IMR-90 (cell line): ENCODE data around the gene GATA6. TPM values are rescaled to one million over a fixed set of nuclear protein-coding genes. Genes with fewer than 3 reads are reported as not detected.

Experiments used
- ATAC-seq: fragments of 200-7000 bp; cut with Tn5 transposase; 2 replicates; pipeline ENCODE4 v1.9.1; 2020; ENCODE audit warnings: low read depth, mild to moderate bottlenecking, moderate library complexity
- BruUV-seq: library from RNA; stranded (reverse); fragments of 400-500 nt; replicated peaks from 2 replicates; lab custom pipeline; 2021; lab: Mats Ljungman, UMichigan
- CTCF ChIA-PET: fragments of 300-600 bp; formaldehyde crosslinking; extraction: SDS; loops from one replicate; lab custom pipeline; 2021; ENCODE audit warnings: antibody characterized with exemption; lab: Yijun Ruan, JAX
- POLR2A ChIA-PET: fragments of 300-600 bp; sonication (Branson Sonifier 250); formaldehyde crosslinking; loops from one replicate; lab custom pipeline; 2022; ENCODE audit warnings: antibody characterized with exemption; ENCODE audit not compliant: unreplicated experiment; lab: Charles Lee
- DNase-seq: peaks from one replicate; pipeline ENCODE4 v3.0.0; 2013
- H2AFZ ChIP-seq: replicated peaks from 2 replicates; pipeline ENCODE3; 2013; ENCODE audit warnings: low read length, mild to moderate bottlenecking; ENCODE audit not compliant: poor library complexity
- H2AK5ac ChIP-seq: 2 replicates; pipeline ENCODE4 v1.6.1; 2013; ENCODE audit warnings: low read depth, low read length, inconsistent platforms
- H2AK9ac ChIP-seq: replicated peaks from 2 replicates; pipeline ENCODE3; 2013; ENCODE audit warnings: mild to moderate bottlenecking, low read depth, low read length, moderate library complexity; ENCODE audit not compliant: poor library complexity
- H2BK120ac ChIP-seq: 2 replicates; pipeline ENCODE4 v1.6.1; 2013; ENCODE audit warnings: low read depth, low read length, inconsistent platforms
- H2BK15ac ChIP-seq: 3 replicates; pipeline ENCODE4 v1.6.1; 2013; ENCODE audit warnings: low read depth, low read length, inconsistent platforms
- H2BK20ac ChIP-seq: 2 replicates; pipeline ENCODE4 v1.6.1; 2013; ENCODE audit warnings: low read depth, mild to moderate bottlenecking, inconsistent platforms, low read length, moderate library complexity
- H2BK5ac ChIP-seq: 2 replicates; pipeline ENCODE4 v1.6.1; 2013; ENCODE audit warnings: mild to moderate bottlenecking, low read depth, low read length, inconsistent platforms; ENCODE audit not compliant: poor library complexity, severe bottlenecking
- H3K14ac ChIP-seq: replicated peaks from 2 replicates; pipeline ENCODE4 v1.6.1; 2013; ENCODE audit warnings: low read depth, low read length, inconsistent platforms
- H3K18ac ChIP-seq: 2 replicates; pipeline ENCODE4 v1.6.1; 2013; ENCODE audit warnings: low read depth, low read length, control low read depth
- H3K23ac ChIP-seq: 2 replicates; pipeline ENCODE4 v1.6.1; 2013; ENCODE audit warnings: low read depth, low read length, inconsistent platforms
- H3K27ac ChIP-seq: 2 replicates; pipeline ENCODE4 v1.5.1; 2013; ENCODE audit warnings: mild to moderate bottlenecking, control low read depth, low read length; ENCODE audit not compliant: insufficient read depth
- H3K27me3 ChIP-seq: 2 replicates; pipeline ENCODE4 v1.6.1; 2013; ENCODE audit warnings: low read length; ENCODE audit not compliant: control insufficient read depth, insufficient read depth
- H3K36me3 ChIP-seq: 2 replicates; pipeline ENCODE4 v1.6.1; 2013; ENCODE audit warnings: low read length, mixed read lengths; ENCODE audit not compliant: control insufficient read depth, insufficient read depth
- H3K4ac ChIP-seq: 2 replicates; pipeline ENCODE4 v1.6.1; 2013; ENCODE audit warnings: low read depth, low read length, inconsistent platforms
- H3K4me1 ChIP-seq: 2 replicates; pipeline ENCODE4 v1.6.1; 2013; ENCODE audit warnings: low read length, mixed read lengths; ENCODE audit not compliant: control insufficient read depth, insufficient read depth
- H3K4me2 ChIP-seq: 2 replicates; pipeline ENCODE4 v1.6.1; 2013; ENCODE audit warnings: low read depth, mild to moderate bottlenecking, control low read depth, low read length, moderate library complexity
- H3K4me3 ChIP-seq: 2 replicates; pipeline ENCODE4 v1.5.1; 2013; ENCODE audit warnings: low read depth, mild to moderate bottlenecking, control low read depth, low read length, moderate library complexity; ENCODE audit not compliant: insufficient read depth
- H3K56ac ChIP-seq: 2 replicates; pipeline ENCODE4 v1.6.1; 2013; ENCODE audit warnings: low read length, inconsistent platforms; ENCODE audit not compliant: insufficient read depth; ENCODE audit errors: extremely low read depth
- H3K79me1 ChIP-seq, 2 experiments: 2 replicates each; pipeline ENCODE4 v1.6.1; 2013; ENCODE audit warnings: low read length in 2 of 2, inconsistent platforms in 1 of 2, low read depth in 1 of 2
- H3K9ac ChIP-seq: 2 replicates; pipeline ENCODE4 v1.6.1; 2013; ENCODE audit warnings: low read depth, low read length, control low read depth
- H3K9me1 ChIP-seq: 2 replicates; pipeline ENCODE4 v1.6.1; 2013; ENCODE audit warnings: low read length, inconsistent platforms; ENCODE audit not compliant: insufficient read depth
- H3K9me3 ChIP-seq: 2 replicates; pipeline ENCODE4 v1.6.1; 2013; ENCODE audit warnings: low read length; ENCODE audit not compliant: control insufficient read depth, insufficient read depth
- H4K20me1 ChIP-seq: 2 replicates; pipeline ENCODE4 v1.6.1; 2013; ENCODE audit warnings: low read length, inconsistent platforms; ENCODE audit not compliant: insufficient read depth
- H4K5ac ChIP-seq: 2 replicates; pipeline ENCODE4 v1.6.1; 2013; ENCODE audit warnings: mild to moderate bottlenecking, low read depth, low read length, control low read depth
- H4K8ac ChIP-seq, 2 experiments: 2 replicates each; pipeline ENCODE4 v1.6.1; 2013; ENCODE audit warnings: low read depth in 2 of 2, low read length in 2 of 2, control low read depth in 1 of 2, inconsistent platforms in 1 of 2
- H4K91ac ChIP-seq: 2 replicates; pipeline ENCODE4 v1.6.1; 2013; ENCODE audit warnings: low read depth, low read length, inconsistent platforms; ENCODE audit not compliant: insufficient read depth
- BHLHE40 ChIP-seq: fragments of 150-350 bp; IDR thresholded peaks from 2 replicates; pipeline ENCODE4 v1.6.1; 2016; ENCODE audit warnings: mild to moderate bottlenecking, low read depth, low read length
- ELK1 ChIP-seq: fragments of 150-350 bp; IDR thresholded peaks from 2 replicates; pipeline ENCODE4 v1.6.1; 2016; ENCODE audit warnings: low read depth, mild to moderate bottlenecking, low read length, moderate library complexity, borderline replicate concordance
- MXI1 ChIP-seq: IDR thresholded peaks from 2 replicates; pipeline ENCODE4 v1.6.1; 2012; ENCODE audit warnings: low read depth, mild to moderate bottlenecking, low read length, moderate library complexity, borderline replicate concordance
- NFE2L2 ChIP-seq: fragments of 150-350 bp; IDR thresholded peaks from 2 replicates; pipeline ENCODE4 v1.6.1; 2016; ENCODE audit warnings: low read depth, mild to moderate bottlenecking, low read length
- WGBS, 2 experiments: methylation state at CpG; one replicate each; pipeline versions ENCODE4 v1.1.5 to v1.1.7; 2013; ENCODE audit warnings: missing lambda C conversion rate in 2 of 2; ENCODE audit not compliant: insufficient read length in 1 of 2; ENCODE audit errors: extremely low coverage in 2 of 2; 5-methylcytosine and 5-hydroxymethylcytosine counted together
- dilution Hi-C: fragments of 300-500 bp; cut with HindIII; formaldehyde crosslinking; loops from one replicate; pipeline ENCODE4 v1.14.3; 2018; ENCODE audit warnings: low sequenced_read_pairs; ENCODE audit not compliant: unreplicated experiment
- in situ Hi-C: fragments of 300-500 bp; cut with MboI; formaldehyde crosslinking; loops from 3 replicates; pipeline ENCODE4 v1.14.3; 2019; ENCODE audit warnings: low sequenced_read_pairs, inconsistent platforms, mixed read lengths
- intact Hi-C: fragments of 100-400 bp; cut with micrococcal nuclease; formaldehyde crosslinking; loops from 2 replicates; pipeline ENCODE4 v1.10.0; 2022
- polyA plus RNA-seq, 3 experiments: library from polyadenylated mRNA; depleted of rRNA; stranded (reverse); fragments of >200 nt; gene quantifications; 2 replicates each; pipeline ENCODE4 v1.2.3, GENCODE V29; 2012; ENCODE audit warnings: low replicate concordance in 1 of 3
- total RNA-seq: library from RNA; depleted of rRNA; stranded (reverse); fragments of >200 nt; gene quantifications from 2 replicates; pipeline ENCODE4 v1.2.3, GENCODE V29; 2012

Gene GATA6
- total and polyA plus RNA-seq, 2 of the 4 experiments (the other 2 are of a cell fraction), result 2.5 to 4.0 TPM

GRCh38 chr18:22132258-22132657, 37.1 kb upstream of the GATA6 start:
- POLR2A ChIA-PET, result no interaction called here
- no peak overlapping the region for H3K14ac ChIP-seq
- H3K79me1 ChIP-seq, result no peaks in the 10 kb centered on the region
- H2AFZ ChIP-seq, result no peak overlapping the region
- WGBS, 2 experiments, result no CpG with 5 or more reads among the region's 2 CpGs
- H2AK5ac ChIP-seq, result no peak overlapping the region
- H3K27me3 ChIP-seq, result peaks cover 8% of the 10 kb centered on the region
- no peak overlapping the region for H3K27ac ChIP-seq
- CTCF ChIA-PET, result no interaction called here
- H4K8ac ChIP-seq, result no peak overlapping the region
- no peaks in the 10 kb centered on the region for H3K36me3 ChIP-seq
- no peak overlapping the region for H4K91ac ChIP-seq
- H3K9ac ChIP-seq, result no peak overlapping the region
- no peak overlapping the region for H3K4me2 ChIP-seq
- no peak overlapping the region for H2BK5ac ChIP-seq
- intact Hi-C loops (no loop called here), in situ Hi-C loops (no loop called here), dilution Hi-C loops (no loop called here)
- H3K4me1 ChIP-seq, result no peaks in the 10 kb centered on the region
- H3K23ac ChIP-seq, result no peak overlapping the region
- H2BK20ac ChIP-seq, result no peak overlapping the region
- no peak overlapping the region for H3K56ac ChIP-seq
- TF ChIP-seq MXI1 (no peak), BHLHE40 (no peak), NFE2L2 (no peak), ELK1 (no peak)
- H3K18ac ChIP-seq, result no peak overlapping the region
- H2BK15ac ChIP-seq, result no peak overlapping the region
- no peaks in the 10 kb centered on the region for H3K9me3 ChIP-seq
- no peak overlapping the region for H2AK9ac ChIP-seq
- BruUV-seq, result no TSS peak
- H3K4me3 ChIP-seq, result no peak overlapping the region
- no peak overlapping the region for H3K4ac ChIP-seq
- DNase-seq (no peak), ATAC-seq (no peak)
- no peak overlapping the region for H4K5ac ChIP-seq
- no peaks in the 10 kb centered on the region for H4K20me1 ChIP-seq
- H2BK120ac ChIP-seq, result no peak overlapping the region
- H3K9me1 ChIP-seq, result no peaks in the 10 kb centered on the region
